Neural cell (in vitro differentiated cells): ENCODE results near the gene DECR2.

ENCODE experiments used
- POLR2AphosphoS5 ChIP-seq: IDR thresholded peaks from 2 replicates; pipeline ENCODE4 v1.6.1; 2012
- TAF1 ChIP-seq: IDR thresholded peaks from 2 replicates; pipeline ENCODE4 v1.6.1; 2012; ENCODE audit warnings: low read depth
- TF ChIP-seq, protein P1 (sequence below): fragments of 450-650 bp; IDR thresholded peaks from 2 replicates; pipeline ENCODE4 v1.5.1; 2014; ENCODE audit warnings: antibody characterized with exemption, mild to moderate bottlenecking, moderate library complexity; ENCODE audit not compliant: poor library complexity, severe bottlenecking

DNA sequence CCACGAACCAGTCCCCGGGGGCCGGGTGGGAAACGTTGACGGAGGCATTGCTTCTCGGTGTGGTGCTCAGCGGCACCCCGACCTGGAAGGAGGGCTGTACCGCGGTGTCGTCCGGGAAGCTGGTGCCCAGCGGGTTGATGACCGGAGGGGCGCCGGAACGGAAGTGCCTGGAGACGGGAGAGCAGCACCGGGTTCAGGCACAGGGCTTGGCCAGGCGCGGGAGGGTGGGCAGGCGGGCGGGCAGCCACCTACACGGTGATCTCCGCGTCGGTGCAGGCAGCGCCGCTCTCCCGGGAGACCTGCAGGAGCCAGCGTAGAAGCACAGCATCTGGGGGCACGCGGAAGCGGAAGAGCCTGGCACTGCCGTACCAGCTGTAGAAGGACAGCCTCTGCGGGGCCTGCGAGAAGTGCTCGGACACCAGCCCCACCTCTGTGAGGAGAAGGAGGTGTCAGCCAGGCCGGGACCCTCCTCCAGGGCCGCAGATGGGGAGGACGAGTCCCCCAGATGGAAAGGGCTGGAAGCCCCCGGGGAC, 24.2 kb upstream of the DECR2 start:
- TF ChIP-seq, protein P1, sequence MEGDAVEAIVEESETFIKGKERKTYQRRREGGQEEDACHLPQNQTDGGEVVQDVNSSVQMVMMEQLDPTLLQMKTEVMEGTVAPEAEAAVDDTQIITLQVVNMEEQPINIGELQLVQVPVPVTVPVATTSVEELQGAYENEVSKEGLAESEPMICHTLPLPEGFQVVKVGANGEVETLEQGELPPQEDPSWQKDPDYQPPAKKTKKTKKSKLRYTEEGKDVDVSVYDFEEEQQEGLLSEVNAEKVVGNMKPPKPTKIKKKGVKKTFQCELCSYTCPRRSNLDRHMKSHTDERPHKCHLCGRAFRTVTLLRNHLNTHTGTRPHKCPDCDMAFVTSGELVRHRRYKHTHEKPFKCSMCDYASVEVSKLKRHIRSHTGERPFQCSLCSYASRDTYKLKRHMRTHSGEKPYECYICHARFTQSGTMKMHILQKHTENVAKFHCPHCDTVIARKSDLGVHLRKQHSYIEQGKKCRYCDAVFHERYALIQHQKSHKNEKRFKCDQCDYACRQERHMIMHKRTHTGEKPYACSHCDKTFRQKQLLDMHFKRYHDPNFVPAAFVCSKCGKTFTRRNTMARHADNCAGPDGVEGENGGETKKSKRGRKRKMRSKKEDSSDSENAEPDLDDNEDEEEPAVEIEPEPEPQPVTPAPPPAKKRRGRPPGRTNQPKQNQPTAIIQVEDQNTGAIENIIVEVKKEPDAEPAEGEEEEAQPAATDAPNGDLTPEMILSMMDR = no peak
- TF ChIP-seq POLR2AphosphoS5 (no peak), TAF1 (no peak)
